GM12801 (cell line): Measurements from ENCODE around the gene OR52W1.

ENCODE experiments used
- CTCF ChIP-seq: IDR thresholded peaks from one replicate; pipeline ENCODE4 v1.5.1; 2011; ENCODE audit warnings: control low read depth; ENCODE audit not compliant: insufficient read length; ENCODE audit errors: extremely low read depth

OR52W1 gene

GRCh38 chr11:6199174-6199810, at the start of gene OR52W1:
OR52W1 (plus strand) TSS chr11:6199224; CDS start chr11:6199224, 0 bp downstream.
- TF ChIP-seq CTCF, result no peak

- no peak for TF ChIP-seq CTCF
Measured at GRCh38 chr11:6151117-6151516, 47.9 kb upstream of the OR52W1 start.

GRCh38 chr11:6152126-6152525, 46.9 kb upstream of the OR52W1 start:
- TF ChIP-seq CTCF, result no peak

- TF ChIP-seq CTCF, result no peak
Measured at GRCh38 chr11:6156628-6157359, 42.2 kb upstream of the OR52W1 start.

GRCh38 chr11:6170226-6170625, 28.8 kb upstream of the OR52W1 start, which contains the start of gene OR52B2:
OR52B2 (minus strand) TSS chr11:6170326; CDS start chr11:6170326, 0 bp downstream.
- TF ChIP-seq CTCF, result no peak

- no peak for TF ChIP-seq CTCF
Measured at GRCh38 chr11:6175440-6175839, 23.6 kb upstream of the OR52W1 start.

- no peak for TF ChIP-seq CTCF
Measured at GRCh38 chr11:6191742-6192141, 7.3 kb upstream of the OR52W1 start.
